Measurements from ENCODE around the gene TRPM5.

The TRPM5 gene

GRCh38 chr11:2435288-2436012, 8.9 kb downstream of the TRPM5 start:
- TF ChIP-seq CTCF (IDR thresholded peaks at IDR 0.05; ENCODE audit: control insufficient read depth, insufficient read depth, low read depth, low read length, missing control alignments), result no peak
- no peak overlapping the region for H3K4me3 ChIP-seq (ENCODE audit: control insufficient read depth, low read depth, low read length)
- DNase-seq (ENCODE audit: low read depth), result no peak

- no peak overlapping the region for H3K4me3 ChIP-seq (ENCODE audit: control insufficient read depth, low read depth, low read length)
- no peak for DNase-seq (ENCODE audit: low read depth)
- no peak for TF ChIP-seq CTCF (IDR thresholded peaks at IDR 0.05; ENCODE audit: control insufficient read depth, insufficient read depth, low read depth, low read length, missing control alignments)
Measured at GRCh38 chr11:2434506-2435255, 9.6 kb downstream of the TRPM5 start.

- no peak for TF ChIP-seq CTCF (IDR thresholded peaks at IDR 0.05; ENCODE audit: control insufficient read depth, insufficient read depth, low read depth, low read length, missing control alignments)
- DNase-seq (ENCODE audit: low read depth), result no peak
- H3K4me3 ChIP-seq (ENCODE audit: control insufficient read depth, low read depth, low read length), result no peak overlapping the region
Measured at GRCh38 chr11:2434008-2434407, 10.3 kb downstream of the TRPM5 start.

GRCh38 chr11:2433106-2433925, 11.0 kb downstream of the TRPM5 start:
- DNase-seq (ENCODE audit: low read depth), result no peak
- TF ChIP-seq CTCF (IDR thresholded peaks at IDR 0.05; ENCODE audit: control insufficient read depth, insufficient read depth, low read depth, low read length, missing control alignments), result no peak
- no peak overlapping the region for H3K4me3 ChIP-seq (ENCODE audit: control insufficient read depth, low read depth, low read length)

- no peak overlapping the region for H3K4me3 ChIP-seq (ENCODE audit: control insufficient read depth, low read depth, low read length)
- TF ChIP-seq CTCF (IDR thresholded peaks at IDR 0.05; ENCODE audit: control insufficient read depth, insufficient read depth, low read depth, low read length, missing control alignments), result no peak
- no peak for DNase-seq (ENCODE audit: low read depth)
Measured at GRCh38 chr11:2432628-2433071, 11.7 kb downstream of the TRPM5 start.

DNA sequence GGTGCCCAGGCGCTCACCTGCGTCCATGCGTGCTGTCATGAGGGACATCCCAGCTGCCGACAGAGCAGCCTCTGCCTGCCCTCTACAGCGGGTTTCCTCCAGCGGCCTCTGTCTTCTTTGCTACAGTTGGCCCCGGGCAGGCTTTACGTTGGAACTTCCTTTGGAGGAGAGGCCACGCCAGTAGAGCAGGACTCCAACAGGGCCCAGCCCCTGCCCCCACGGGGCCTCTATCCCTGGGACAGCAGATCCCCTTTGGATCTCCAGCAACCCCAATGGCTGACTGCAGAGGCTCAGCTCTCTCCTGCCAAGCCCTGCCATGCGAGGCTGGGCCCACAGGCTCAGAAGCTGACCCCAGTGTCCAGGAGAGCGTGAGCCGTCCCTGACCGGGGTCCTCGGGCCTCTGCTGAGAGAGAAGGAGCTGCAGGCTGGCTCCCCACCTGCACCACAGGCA, 12.1 kb downstream of the TRPM5 start:
- no peak overlapping the region for H3K4me3 ChIP-seq (ENCODE audit: control insufficient read depth, low read depth, low read length)
- no peak for DNase-seq (ENCODE audit: low read depth)
- no peak for TF ChIP-seq CTCF (IDR thresholded peaks at IDR 0.05; ENCODE audit: control insufficient read depth, insufficient read depth, low read depth, low read length, missing control alignments)
